Activated CD4-positive, alpha-beta T cell treated with anti-CD3 and anti-CD28 coated beads, Interleukin-2, amount 10 ng/mL, durations not matched to agents 7 days and 5 days (primary cell): ENCODE measurements around the gene COQ6. TPM values are rescaled to one million over a fixed set of nuclear protein-coding genes. Genes with fewer than 3 reads are reported as not detected.
"Not testable (repeated sequence)": the region's sequence is repeated elsewhere in the genome, so short reads cannot be mapped to it uniquely, and the experiment has no call there.

ENCODE experiments used
- CTCF ChIA-PET: fragments of 350-600 bp; sonication (Branson Sonifier 250); formaldehyde crosslinking; loops from one replicate; lab custom pipeline; 2021; ENCODE audit warnings: antibody characterized with exemption; lab: Charles Lee
- POLR2A ChIA-PET: fragments of 350-600 bp; sonication (Branson Sonifier 250); formaldehyde crosslinking; loops from one replicate; lab custom pipeline; 2021; ENCODE audit warnings: antibody characterized with exemption; lab: Charles Lee
- DNase-seq: peaks from one replicate; pipeline ENCODE4 v3.0.0-alpha.2; 2020
- H3K27ac Mint-ChIP-seq: one replicate; pipeline ENCODE4 v1.8.0; 2021; ENCODE audit warnings: mild to moderate bottlenecking, moderate library complexity, mixed read lengths
- H3K27me3 Mint-ChIP-seq: one replicate; pipeline ENCODE4 v1.8.0; 2021; ENCODE audit warnings: mixed read lengths
- H3K36me3 Mint-ChIP-seq: one replicate; pipeline ENCODE4 v1.8.0; 2021; ENCODE audit warnings: low read depth, mixed read lengths
- H3K4me1 Mint-ChIP-seq: one replicate; pipeline ENCODE4 v1.8.0; 2021; ENCODE audit warnings: mixed read lengths
- H3K4me3 Mint-ChIP-seq: one replicate; pipeline ENCODE4 v1.8.0; 2021; ENCODE audit warnings: mild to moderate bottlenecking, moderate library complexity, mixed read lengths
- H3K9me3 Mint-ChIP-seq: one replicate; pipeline ENCODE4 v1.8.0; 2021; ENCODE audit warnings: mixed read lengths
- total RNA-seq, 2 experiments: library from RNA; stranded (reverse); gene quantifications; one replicate each; pipeline ENCODE4 v1.2.3, GENCODE V29; 2021

COQ6 gene
- total RNA-seq, 2 experiments from 2014 or later, result 18.9 TPM

GRCh38 chr14:73991092-73991491, 41.0 kb downstream of the COQ6 start:
- no peak for DNase-seq
- peaks cover 1% of the 10 kb centered on the region for H3K4me1 Mint-ChIP-seq
- no peak overlapping the region for H3K4me3 Mint-ChIP-seq
- H3K9me3 Mint-ChIP-seq, result no peaks in the 10 kb centered on the region
- peaks cover 12% of the 10 kb centered on the region for H3K36me3 Mint-ChIP-seq
- H3K27me3 Mint-ChIP-seq, result no peaks in the 10 kb centered on the region
- ChIA-PET CTCF (no interaction called here), POLR2A (no interaction called here)
- H3K27ac Mint-ChIP-seq, result no peak overlapping the region

- H3K4me3 Mint-ChIP-seq, POLR2A ChIA-PET, H3K4me1 Mint-ChIP-seq, H3K27me3 Mint-ChIP-seq, H3K27ac Mint-ChIP-seq, H3K9me3 Mint-ChIP-seq, DNase-seq, H3K36me3 Mint-ChIP-seq: not testable (repeated sequence)
- CTCF ChIA-PET, result interaction anchor here (0.6 kb wide), 1 partner anchor 40 kb away, joined by 3 read pairs; no protein-coding TSS in a partner anchor
These were observed 44.8 kb downstream of the COQ6 start for GRCh38 chr14:73994926-73995325.

GRCh38 chr14:73995977-73996378, 45.9 kb downstream of the COQ6 start:
- Mint-ChIP-seq H3K27ac (no peak overlapping the region), H3K27me3 (no peaks in the 10 kb centered on the region), H3K4me3 (no peak overlapping the region), H3K9me3 (no peaks in the 10 kb centered on the region), H3K4me1 (peaks cover 1% of the 10 kb centered on the region), H3K36me3 (peaks cover 5% of the 10 kb centered on the region)
- ChIA-PET POLR2A (no interaction called here), CTCF (no interaction called here)
- DNase-seq, result no peak

GRCh38 chr14:73996731-73997107, 46.6 kb downstream of the COQ6 start:
- CTCF ChIA-PET, result interaction anchor here (0.6 to 0.8 kb wide), 2 partner anchors 12 to 127 kb away, joined by 3 read pairs; no protein-coding TSS in a partner anchor
- Mint-ChIP-seq H3K36me3 (peaks cover 5% of the 10 kb centered on the region), H3K27ac (no peak overlapping the region), H3K4me1 (peaks cover 1% of the 10 kb centered on the region), H3K27me3 (no peaks in the 10 kb centered on the region), H3K9me3 (no peaks in the 10 kb centered on the region), H3K4me3 (no peak overlapping the region)
- POLR2A ChIA-PET, result no interaction called here
- DNase-seq, result no peak

- Mint-ChIP-seq H3K27ac (no peak overlapping the region), H3K4me3 (no peak overlapping the region), H3K9me3 (no peaks in the 10 kb centered on the region), H3K36me3 (peaks cover 5% of the 10 kb centered on the region), H3K27me3 (no peaks in the 10 kb centered on the region), H3K4me1 (peaks cover 1% of the 10 kb centered on the region)
- no peak for DNase-seq
- POLR2A ChIA-PET, result no interaction called here
- CTCF ChIA-PET, result interaction anchor here (0.6 to 0.8 kb wide), 3 partner anchors 12 to 128 kb away, joined by 3 to 4 read pairs (median 3); no protein-coding TSS in a partner anchor
These were observed 47.2 kb downstream of the COQ6 start for GRCh38 chr14:73997108-73997943.

GRCh38 chr14:73997944-73998447, 47.9 kb downstream of the COQ6 start:
- Mint-ChIP-seq H3K36me3 (peaks cover 5% of the 10 kb centered on the region), H3K9me3 (no peaks in the 10 kb centered on the region), H3K27ac (no peak overlapping the region), H3K4me3 (no peak overlapping the region), H3K4me1 (peaks cover 1% of the 10 kb centered on the region), H3K27me3 (no peaks in the 10 kb centered on the region)
- POLR2A ChIA-PET, result no interaction called here
- no peak for DNase-seq
- CTCF ChIA-PET, result interaction anchor here (0.6 kb wide), 1 partner anchor 12 kb away, joined by 4 read pairs; no protein-coding TSS in a partner anchor

GRCh38 chr14:73998726-73999125, 48.6 kb downstream of the COQ6 start:
- POLR2A ChIA-PET, result no interaction called here
- no peaks in the 10 kb centered on the region for H3K9me3 Mint-ChIP-seq
- H3K36me3 Mint-ChIP-seq, result peaks cover 5% of the 10 kb centered on the region
- no peaks in the 10 kb centered on the region for H3K27me3 Mint-ChIP-seq
- no peak overlapping the region for H3K27ac Mint-ChIP-seq
- no peak for DNase-seq
- H3K4me3 Mint-ChIP-seq, result no peak overlapping the region
- peaks cover 1% of the 10 kb centered on the region for H3K4me1 Mint-ChIP-seq
- CTCF ChIA-PET, result no interaction called here

- DNase-seq, CTCF ChIA-PET, POLR2A ChIA-PET, H3K4me3 Mint-ChIP-seq, H3K27ac Mint-ChIP-seq, H3K27me3 Mint-ChIP-seq, H3K4me1 Mint-ChIP-seq, H3K9me3 Mint-ChIP-seq: not testable (repeated sequence)
- H3K36me3 Mint-ChIP-seq, result peaks cover 10% of the 10 kb centered on the region
These were observed 55.6 kb downstream of the COQ6 start for GRCh38 chr14:74005664-74006063.

GRCh38 chr14:74008843-74009499, 58.9 kb downstream of the COQ6 start:
- Mint-ChIP-seq H3K4me1 (no peaks in the 10 kb centered on the region), H3K27me3 (no peaks in the 10 kb centered on the region), H3K9me3 (no peaks in the 10 kb centered on the region), H3K36me3 (peaks cover 17% of the 10 kb centered on the region), H3K27ac (no peak overlapping the region), H3K4me3 (no peak overlapping the region)
- DNase-seq, result no peak
- ChIA-PET CTCF (interaction anchor here (0.6 to 1.5 kb wide), 6 partner anchors 10 to 792 kb away, joined by 3 to 5 read pairs (median 4); partner anchors contain the start of genes BBOF1, ENTPD5 and LIN52), POLR2A (no interaction called here)

Other genes with a start within 250 kb of the COQ6 start
- gene PNMA1, start 235.9 kb upstream of the COQ6 start, total RNA-seq, result 10 to 100 TPM; 23.3 to 25.9 TPM
- 1 to 10 TPM; 2.1 to 2.2 TPM for gene PTGR2, start 98.5 kb upstream of the COQ6 start, total RNA-seq
- 10 to 100 TPM; 49.3 to 51.7 TPM for gene ZNF410, start 63.4 kb upstream of the COQ6 start, total RNA-seq
- 1 to 10 TPM; 1.9 to 2.0 TPM for gene FAM161B, start 208 bp upstream of the COQ6 start, total RNA-seq
- gene ENTPD5, start 69.0 kb downstream of the COQ6 start, total RNA-seq, result 10 to 100 TPM in 1 of 2 experiments, 1 to 10 TPM in 1; 9.7 to 13.1 TPM
- gene BBOF1, start 69.0 kb downstream of the COQ6 start, total RNA-seq, result 1 to 10 TPM; 1.4 to 1.7 TPM
- gene ALDH6A1, start 134.2 kb downstream of the COQ6 start, total RNA-seq, result 10 to 100 TPM; 13.7 to 19.1 TPM
- gene LIN52, start 134.7 kb downstream of the COQ6 start, total RNA-seq, result 10 to 100 TPM; 13.0 to 14.7 TPM